Mesendoderm (in vitro differentiated cells): ENCODE measurements around the gene EGR1.

Experiments
- DNase-seq: peaks from one replicate; pipeline ENCODE4 v3.0.0; 2013
- H2AK5ac ChIP-seq: 2 replicates; pipeline ENCODE4 v1.6.1; 2013; ENCODE audit warnings: low read length, inconsistent platforms
- H2BK120ac ChIP-seq: 2 replicates; pipeline ENCODE4 v1.6.1; 2013; ENCODE audit warnings: low read depth, mild to moderate bottlenecking, low read length, moderate library complexity, mixed read lengths
- H2BK15ac ChIP-seq: replicated peaks from 2 replicates; pipeline ENCODE4 v1.6.1; 2013; ENCODE audit warnings: low read depth, mild to moderate bottlenecking, moderate library complexity
- H2BK5ac ChIP-seq: 2 replicates; pipeline ENCODE4 v1.6.1; 2013; ENCODE audit warnings: low read length, inconsistent platforms
- H3K18ac ChIP-seq: 2 replicates; pipeline ENCODE4 v1.6.1; 2013; ENCODE audit warnings: mild to moderate bottlenecking, low read length, mixed read lengths
- H3K23ac ChIP-seq: one replicate; pipeline ENCODE4 v1.6.1; 2013; ENCODE audit warnings: low read length
- H3K27ac ChIP-seq: 2 replicates; pipeline ENCODE4 v1.5.1; 2013; ENCODE audit warnings: low read depth, mild to moderate bottlenecking, inconsistent platforms, low read length, moderate library complexity
- H3K27me3 ChIP-seq: 2 replicates; pipeline ENCODE4 v1.6.1; 2013; ENCODE audit warnings: low read length, control low read depth, mild to moderate bottlenecking, inconsistent platforms; ENCODE audit not compliant: insufficient read depth, poor library complexity
- H3K36me3 ChIP-seq: 2 replicates; pipeline ENCODE4 v1.6.1; 2013; ENCODE audit warnings: low read length, inconsistent platforms; ENCODE audit not compliant: control insufficient read depth, insufficient read depth
- H3K4ac ChIP-seq: one replicate; pipeline ENCODE4 v1.6.1; 2013; ENCODE audit warnings: low read depth, mild to moderate bottlenecking, low read length, moderate library complexity
- H3K4me1 ChIP-seq: 2 replicates; pipeline ENCODE4 v1.6.1; 2013; ENCODE audit warnings: low read depth, low read length, inconsistent platforms; ENCODE audit not compliant: control insufficient read depth
- H3K4me2 ChIP-seq: 2 replicates; pipeline ENCODE4 v1.6.1; 2013; ENCODE audit warnings: low read length
- H3K4me3 ChIP-seq: 2 replicates; pipeline ENCODE4 v1.5.1; 2013; ENCODE audit warnings: mild to moderate bottlenecking, low read length
- H3K56ac ChIP-seq: one replicate; pipeline ENCODE4 v1.6.1; 2013; ENCODE audit warnings: low read length
- H3K79me1 ChIP-seq: 2 replicates; pipeline ENCODE4 v1.6.1; 2013; ENCODE audit warnings: low read length, inconsistent platforms
- H3K79me2 ChIP-seq: 2 replicates; pipeline ENCODE4 v1.6.1; 2013; ENCODE audit warnings: mild to moderate bottlenecking, low read length; ENCODE audit not compliant: control insufficient read depth, insufficient read depth
- H3K9ac ChIP-seq: 2 replicates; pipeline ENCODE4 v1.6.1; 2013; ENCODE audit warnings: low read length, inconsistent platforms
- H4K5ac ChIP-seq: one replicate; pipeline ENCODE4 v1.6.1; 2013; ENCODE audit warnings: low read length
- H4K8ac ChIP-seq: one replicate; pipeline ENCODE4 v1.6.1; 2013; ENCODE audit warnings: low read depth, mild to moderate bottlenecking, control low read depth, low read length, moderate library complexity
- WGBS: extraction: QIAGEN DNeasy Blood & Tissue Kit; methylation state at CpG from one replicate; pipeline ENCODE4 v1.1.7; 2013; ENCODE audit warnings: low lambda C conversion rate, missing lambda C conversion rate; ENCODE audit not compliant: insufficient coverage; ENCODE audit errors: extremely low coverage; 5-methylcytosine and 5-hydroxymethylcytosine counted together

Gene EGR1

GRCh38 chr5:138457531-138458275, 7.6 kb upstream of the EGR1 start:
- H3K79me2 ChIP-seq: no peaks in the 10 kb centered on the region
- H3K4me2 ChIP-seq: no peak overlapping the region
- H3K56ac ChIP-seq: no peak overlapping the region
- H2BK15ac ChIP-seq: no peak overlapping the region
- H3K27ac ChIP-seq: no peak overlapping the region
- no peak overlapping the region for H3K23ac ChIP-seq
- no peaks in the 10 kb centered on the region for H3K4me1 ChIP-seq
- no peak overlapping the region for H3K18ac ChIP-seq
- DNase-seq: no peak
- no peaks in the 10 kb centered on the region for H3K79me1 ChIP-seq
- no peak overlapping the region for H4K8ac ChIP-seq
- no CpG with 5 or more reads among the region's 12 CpGs for WGBS
- H2BK5ac ChIP-seq: no peak overlapping the region
- no peak overlapping the region for H2AK5ac ChIP-seq
- H3K9ac ChIP-seq: no peak overlapping the region
- H4K5ac ChIP-seq: no peak overlapping the region
- no peak overlapping the region for H3K4me3 ChIP-seq
- H2BK120ac ChIP-seq: no peak overlapping the region
- H3K36me3 ChIP-seq: no peaks in the 10 kb centered on the region
- no peaks in the 10 kb centered on the region for H3K27me3 ChIP-seq
- H3K4ac ChIP-seq: no peak overlapping the region

DNA sequence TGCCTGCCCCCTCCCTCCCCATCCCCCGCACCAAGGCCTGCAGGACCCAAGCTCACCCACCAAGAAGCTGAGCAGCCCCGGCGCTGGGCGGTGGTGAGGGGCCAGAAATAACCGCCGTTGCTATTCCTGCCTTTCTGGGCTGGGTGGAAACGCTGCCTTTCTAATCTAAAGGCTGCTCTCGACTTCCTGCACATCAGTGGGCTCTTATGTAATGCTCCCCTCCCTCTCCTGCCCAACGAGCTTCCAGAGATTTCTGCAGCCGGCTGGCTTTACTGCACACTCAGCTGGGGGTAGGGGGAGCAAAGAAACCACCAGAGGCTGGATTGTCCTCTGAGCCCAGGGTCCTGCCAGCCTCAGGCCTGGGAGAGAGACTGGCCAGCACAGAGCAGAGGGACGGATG, 6.9 kb upstream of the EGR1 start:
- H3K79me1 ChIP-seq: no peaks in the 10 kb centered on the region
- H3K18ac ChIP-seq: no peak overlapping the region
- H3K9ac ChIP-seq: no peak overlapping the region
- no peak overlapping the region for H3K27ac ChIP-seq
- no peaks in the 10 kb centered on the region for H3K27me3 ChIP-seq
- no peak overlapping the region for H4K5ac ChIP-seq
- H3K4me3 ChIP-seq: no peak overlapping the region
- H3K56ac ChIP-seq: no peak overlapping the region
- H3K23ac ChIP-seq: no peak overlapping the region
- DNase-seq: no peak
- no peak overlapping the region for H3K4me2 ChIP-seq
- no peak overlapping the region for H2BK5ac ChIP-seq
- no peak overlapping the region for H2BK15ac ChIP-seq
- H2BK120ac ChIP-seq: no peak overlapping the region
- H2AK5ac ChIP-seq: no peak overlapping the region
- no peaks in the 10 kb centered on the region for H3K36me3 ChIP-seq
- H3K4me1 ChIP-seq: no peaks in the 10 kb centered on the region
- WGBS: no CpG with 5 or more reads among the region's 11 CpGs
- no peaks in the 10 kb centered on the region for H3K79me2 ChIP-seq
- H3K4ac ChIP-seq: no peak overlapping the region
- H4K8ac ChIP-seq: no peak overlapping the region

DNA sequence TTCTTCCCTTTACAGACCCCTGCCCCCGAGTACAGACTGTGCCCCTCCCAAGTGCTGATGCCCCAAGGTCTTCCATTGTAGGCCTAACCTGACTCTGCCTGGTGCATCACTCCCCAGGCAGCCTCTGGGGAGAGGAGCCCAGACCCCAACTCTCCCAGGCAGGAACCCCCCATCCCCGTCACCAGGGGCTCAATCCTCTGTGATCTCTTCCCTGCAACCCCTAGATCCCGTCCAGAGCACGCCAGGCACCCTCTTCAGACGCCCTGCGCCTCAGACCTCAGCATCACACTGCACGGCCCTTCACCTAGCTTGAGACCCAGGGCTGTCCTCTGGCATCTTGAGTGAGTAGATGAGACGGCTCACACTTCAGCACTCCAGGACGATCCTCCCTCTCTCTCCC, 6.4 kb upstream of the EGR1 start:
- Histone ChIP-seq H3K36me3 (no peaks in the 10 kb centered on the region), H3K23ac (no peak overlapping the region), H3K56ac (no peak overlapping the region), H2AK5ac (no peak overlapping the region), H3K27me3 (no peaks in the 10 kb centered on the region), H2BK5ac (no peak overlapping the region), H3K4ac (no peak overlapping the region), H4K5ac (no peak overlapping the region), H3K27ac (no peak overlapping the region), H3K79me2 (no peaks in the 10 kb centered on the region), H3K4me3 (no peak overlapping the region), H3K4me1 (no peaks in the 10 kb centered on the region), H2BK15ac (no peak overlapping the region), H2BK120ac (no peak overlapping the region), H4K8ac (no peak overlapping the region), H3K9ac (no peak overlapping the region), H3K18ac (no peak overlapping the region), H3K79me1 (no peaks in the 10 kb centered on the region), H3K4me2 (no peak overlapping the region)
- WGBS: no CpG with 5 or more reads among the region's 9 CpGs
- DNase-seq: no peak

- H4K5ac ChIP-seq: no peak overlapping the region
- H3K79me2 ChIP-seq: no peaks in the 10 kb centered on the region
- no peak for DNase-seq
- H2BK120ac ChIP-seq: no peak overlapping the region
- H3K4ac ChIP-seq: no peak overlapping the region
- H3K4me2 ChIP-seq: no peak overlapping the region
- no peaks in the 10 kb centered on the region for H3K4me1 ChIP-seq
- no peak overlapping the region for H3K4me3 ChIP-seq
- H2BK15ac ChIP-seq: no peak overlapping the region
- no peaks in the 10 kb centered on the region for H3K79me1 ChIP-seq
- H3K27me3 ChIP-seq: no peaks in the 10 kb centered on the region
- H3K27ac ChIP-seq: no peak overlapping the region
- WGBS: no CpG with 5 or more reads among the region's 11 CpGs
- H3K36me3 ChIP-seq: no peaks in the 10 kb centered on the region
- H2BK5ac ChIP-seq: no peak overlapping the region
- no peak overlapping the region for H3K18ac ChIP-seq
- H3K9ac ChIP-seq: no peak overlapping the region
- no peak overlapping the region for H3K56ac ChIP-seq
- H4K8ac ChIP-seq: no peak overlapping the region
- no peak overlapping the region for H3K23ac ChIP-seq
- H2AK5ac ChIP-seq: no peak overlapping the region
Observed at GRCh38 chr5:138459311-138459933, 5.9 kb upstream of the EGR1 start.

DNA sequence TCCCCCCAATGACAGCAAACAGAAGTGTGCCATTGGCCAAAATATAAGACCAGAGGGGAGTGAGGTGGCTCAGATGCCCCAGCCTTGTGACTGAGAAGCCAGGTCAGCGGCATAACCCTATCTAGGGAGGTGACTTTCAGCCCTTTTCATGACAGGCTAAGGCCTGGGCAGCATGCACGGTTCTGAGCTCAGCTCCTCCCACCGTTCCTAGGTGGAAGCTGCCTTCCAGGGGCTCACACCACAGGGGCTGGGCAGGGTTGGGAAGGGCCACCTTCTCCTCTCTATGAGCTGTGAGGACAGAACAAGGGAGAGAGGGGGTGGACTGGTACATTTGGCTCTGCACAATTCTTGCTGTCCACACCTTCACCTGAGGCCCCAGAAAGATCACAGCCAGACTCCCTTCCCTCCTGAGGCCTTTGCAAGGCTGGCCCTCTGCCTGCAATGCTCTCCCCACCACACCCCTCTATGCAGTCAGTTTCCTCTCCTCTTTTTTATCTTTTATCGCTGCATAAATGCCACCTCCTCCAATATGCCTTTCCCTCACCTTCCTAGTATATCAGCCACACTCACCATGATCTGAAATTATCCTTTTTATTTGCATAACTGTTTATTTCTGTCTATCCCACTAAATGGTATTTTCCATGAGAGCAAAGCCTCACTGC, 5.1 kb upstream of the EGR1 start:
- Histone ChIP-seq H4K5ac (no peak overlapping the region), H3K4me3 (no peak overlapping the region), H3K4me1 (no peaks in the 10 kb centered on the region), H3K79me1 (no peaks in the 10 kb centered on the region), H3K4ac (no peak overlapping the region), H3K36me3 (no peaks in the 10 kb centered on the region), H2BK120ac (no peak overlapping the region), H3K56ac (peak overlapping the region; percentile 10), H2BK5ac (no peak overlapping the region), H3K9ac (no peak overlapping the region), H3K27me3 (no peaks in the 10 kb centered on the region), H2AK5ac (no peak overlapping the region), H3K23ac (no peak overlapping the region), H4K8ac (no peak overlapping the region), H2BK15ac (no peak overlapping the region), H3K4me2 (no peak overlapping the region), H3K18ac (no peak overlapping the region), H3K79me2 (no peaks in the 10 kb centered on the region), H3K27ac (no peak overlapping the region)
- no peak for DNase-seq
- WGBS: no CpG with 5 or more reads among the region's 4 CpGs
